HFFc6 (cell line): ENCODE results near the gene MGAT2. TPM values are rescaled to one million over a fixed set of nuclear protein-coding genes. Genes with fewer than 3 reads are reported as not detected.
A peak's percentile ranks its signal among the peaks of the same experiment; 100 is the strongest.
"Not testable (repeated sequence)": the region's sequence is repeated elsewhere in the genome, so short reads cannot be mapped to it uniquely, and the experiment has no call there.

Experiments
- DNase-seq: peaks from one replicate; pipeline ENCODE4 v3.0.0-alpha.2; 2018
- H3K27ac Mint-ChIP-seq: 2 replicates; pipeline ENCODE4 v1.8.0; 2020; ENCODE audit warnings: mild to moderate bottlenecking, mixed read lengths
- H3K27me3 Mint-ChIP-seq: 2 replicates; pipeline ENCODE4 v1.8.0; 2021; ENCODE audit warnings: mild to moderate bottlenecking, moderate library complexity, mixed read lengths; ENCODE audit not compliant: insufficient read depth
- H3K36me3 Mint-ChIP-seq: 2 replicates; pipeline ENCODE4 v1.8.0; 2021; ENCODE audit warnings: low read depth, mixed read lengths
- H3K4me1 Mint-ChIP-seq: 2 replicates; pipeline ENCODE4 v1.8.0; 2020; ENCODE audit warnings: low read depth, mixed read lengths
- H3K4me3 Mint-ChIP-seq: 2 replicates; pipeline ENCODE4 v1.8.0; 2020; ENCODE audit warnings: mild to moderate bottlenecking, moderate library complexity, mixed read lengths
- H3K9me3 Mint-ChIP-seq: 2 replicates; pipeline ENCODE4 v1.8.0; 2020; ENCODE audit warnings: mild to moderate bottlenecking, mixed read lengths
- CTCF ChIP-seq: fragments of 200-600 bp; sonication (generic); IDR thresholded peaks from 2 replicates; pipeline ENCODE4 v1.5.0; 2021; ENCODE audit warnings: antibody characterized with exemption, mild to moderate bottlenecking
- total RNA-seq, 6 experiments: library from RNA; stranded (reverse); fragmentation: NEBNext Ultra II Directional; extraction: Animal tissue kit (Norgen Biotek cat#: 25700); gene quantifications; 2 replicates in 1 of 6; 3 replicates in 5 of 6; pipeline ENCODE4 v1.2.3, GENCODE V29; 2021

The MGAT2 gene
- total RNA-seq, 6 experiments from 2014 or later = 61.8 to 73.8 (median 64.4) TPM

DNA sequence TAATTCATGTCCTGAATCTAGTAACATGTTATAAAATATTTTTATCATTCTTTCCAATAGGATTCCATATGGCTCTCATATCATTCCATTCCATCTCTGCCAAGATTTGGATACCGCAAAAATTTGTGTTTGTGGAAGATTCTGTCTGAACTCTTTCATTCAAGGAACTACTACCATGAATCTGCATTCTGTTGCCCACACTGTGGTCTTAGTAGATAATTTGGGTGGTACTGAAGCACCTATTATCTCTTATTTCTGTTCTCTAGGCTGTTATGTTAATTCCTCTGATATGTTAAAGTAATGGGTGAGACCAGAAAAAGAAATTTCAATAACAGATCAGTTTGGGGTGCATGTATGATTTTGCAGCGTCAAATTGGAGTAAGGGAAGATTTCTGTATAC is 6.4 kb upstream of the MGAT2 start:
- Mint-ChIP-seq H3K36me3 (peaks cover 24% of the 10 kb centered on the region), H3K9me3 (no peaks in the 10 kb centered on the region), H3K27ac (0 out of 2 replicates have a peak overlapping the region, but pooled peaks have one; percentile 4), H3K27me3 (peaks cover 3% of the 10 kb centered on the region), H3K4me3 (no peak overlapping the region), H3K4me1 (peaks cover 40% of the 10 kb centered on the region)
- TF ChIP-seq CTCF = no peak
- DNase-seq = no peak

- H3K36me3 Mint-ChIP-seq = peaks cover 36% of the 10 kb centered on the region
- H3K9me3 Mint-ChIP-seq = no peaks in the 10 kb centered on the region
- DNase-seq = no peak
- H3K4me1 Mint-ChIP-seq = peaks cover 40% of the 10 kb centered on the region
- peaks cover 8% of the 10 kb centered on the region for H3K27me3 Mint-ChIP-seq
- no peak overlapping the region for H3K4me3 Mint-ChIP-seq
- no peak for TF ChIP-seq CTCF
- H3K27ac Mint-ChIP-seq = peak overlapping the region; percentile 77
Measured at GRCh38 chr14:49615776-49616175, 4.8 kb upstream of the MGAT2 start.

DNA sequence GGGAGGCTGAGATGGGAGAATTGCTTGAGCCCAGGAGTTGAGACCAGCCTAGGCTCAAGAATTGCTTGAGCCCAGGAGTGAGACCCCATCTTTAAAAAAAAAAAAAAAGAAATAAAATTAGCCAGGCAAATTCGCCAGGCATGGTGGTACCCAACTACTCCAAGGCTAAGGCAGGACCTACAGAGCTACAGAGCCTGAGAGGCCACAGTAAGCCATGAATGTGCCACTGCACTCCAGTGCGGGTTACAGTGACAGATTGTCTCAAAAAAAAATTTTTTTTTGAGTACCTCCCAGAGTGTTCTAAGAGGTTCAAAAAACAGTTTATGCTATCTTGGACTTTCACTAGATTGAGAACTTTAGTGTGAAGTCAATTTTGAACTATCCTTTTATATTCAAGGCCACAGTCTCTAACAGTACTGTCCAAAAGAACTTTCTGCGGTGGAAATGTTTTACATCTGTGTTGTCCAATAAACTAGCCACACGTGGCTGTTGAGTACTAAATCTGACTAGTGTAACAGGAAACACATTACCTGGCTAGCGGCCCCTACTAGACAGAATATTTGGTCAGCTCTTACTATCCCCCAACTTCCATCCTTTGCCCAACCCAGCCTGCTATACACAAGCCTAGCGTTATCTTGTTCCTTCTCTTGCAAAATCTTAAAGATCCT is 2.6 kb upstream of the MGAT2 start:
- Mint-ChIP-seq H3K27ac (peak overlapping the region; percentile 63), H3K4me1 (peaks cover 40% of the 10 kb centered on the region), H3K36me3 (peaks cover 36% of the 10 kb centered on the region), H3K9me3 (no peaks in the 10 kb centered on the region), H3K4me3 (peak overlapping the region; percentile 99), H3K27me3 (peaks cover 8% of the 10 kb centered on the region)
- no peak for TF ChIP-seq CTCF
- no peak for DNase-seq

- DNase-seq, H3K27me3 Mint-ChIP-seq, H3K9me3 Mint-ChIP-seq: not testable (repeated sequence)
- peak overlapping the region; percentile 99 for H3K4me3 Mint-ChIP-seq
- H3K4me1 Mint-ChIP-seq = peaks cover 52% of the 10 kb centered on the region
- H3K36me3 Mint-ChIP-seq = peaks cover 36% of the 10 kb centered on the region
- H3K27ac Mint-ChIP-seq = peak overlapping the region; percentile 96
Measured at GRCh38 chr14:49619273-49619672, 1.3 kb upstream of the MGAT2 start.

DNA sequence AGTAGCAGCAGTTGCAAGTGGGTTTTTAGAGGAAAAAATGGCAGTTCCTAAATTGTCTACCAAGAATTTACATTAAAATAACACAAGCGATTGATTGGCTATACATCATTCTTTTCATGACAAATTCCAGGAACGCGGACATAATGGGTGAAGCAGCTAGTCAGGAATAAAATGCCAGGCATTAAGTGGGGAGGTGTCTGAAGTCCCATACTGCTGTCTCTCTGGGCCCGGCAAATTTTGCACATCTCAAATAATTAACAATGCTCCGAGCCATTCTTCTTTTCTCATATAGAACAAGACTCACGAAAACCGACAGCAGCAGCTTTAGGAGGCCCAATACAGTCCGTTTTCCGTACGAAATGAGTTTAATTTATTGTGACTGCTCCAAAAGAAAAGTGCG is 869 bp upstream of the MGAT2 start:
- no peak for TF ChIP-seq CTCF
- H3K4me3 Mint-ChIP-seq = peak overlapping the region; percentile 99
- peaks cover 36% of the 10 kb centered on the region for H3K36me3 Mint-ChIP-seq
- peaks cover 8% of the 10 kb centered on the region for H3K27me3 Mint-ChIP-seq
- H3K4me1 Mint-ChIP-seq = peaks cover 56% of the 10 kb centered on the region
- no peak for DNase-seq
- H3K27ac Mint-ChIP-seq = peak overlapping the region; percentile 96
- H3K9me3 Mint-ChIP-seq = no peaks in the 10 kb centered on the region

DNA sequence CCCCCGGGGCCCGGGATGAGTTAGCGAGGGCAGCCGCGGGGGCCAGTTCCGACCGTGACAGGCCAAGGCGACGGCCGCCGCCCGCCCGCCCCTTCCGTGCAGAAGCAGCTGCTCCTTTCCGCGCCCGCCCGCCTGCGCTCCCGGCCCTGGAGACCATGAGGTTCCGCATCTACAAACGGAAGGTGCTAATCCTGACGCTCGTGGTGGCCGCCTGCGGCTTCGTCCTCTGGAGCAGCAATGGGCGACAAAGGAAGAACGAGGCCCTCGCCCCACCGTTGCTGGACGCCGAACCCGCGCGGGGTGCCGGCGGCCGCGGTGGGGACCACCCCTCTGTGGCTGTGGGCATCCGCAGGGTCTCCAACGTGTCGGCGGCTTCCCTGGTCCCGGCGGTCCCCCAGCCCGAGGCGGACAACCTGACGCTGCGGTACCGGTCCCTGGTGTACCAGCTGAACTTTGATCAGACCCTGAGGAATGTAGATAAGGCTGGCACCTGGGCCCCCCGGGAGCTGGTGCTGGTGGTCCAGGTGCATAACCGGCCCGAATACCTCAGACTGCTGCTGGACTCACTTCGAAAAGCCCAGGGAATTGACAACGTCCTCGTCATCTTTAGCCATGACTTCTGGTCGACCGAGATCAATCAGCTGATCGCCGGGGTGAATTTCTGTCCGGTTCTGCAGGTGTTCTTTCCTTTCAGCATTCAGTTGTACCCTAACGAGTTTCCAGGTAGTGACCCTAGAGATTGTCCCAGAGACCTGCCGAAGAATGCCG is 699 bp downstream of the MGAT2 start:
- Mint-ChIP-seq H3K4me3 (peak overlapping the region; percentile 99), H3K36me3 (peaks cover 30% of the 10 kb centered on the region), H3K27me3 (peaks cover 8% of the 10 kb centered on the region), H3K4me1 (peaks cover 61% of the 10 kb centered on the region), H3K27ac (peak overlapping the region; percentile 96), H3K9me3 (no peaks in the 10 kb centered on the region)
- no peak for TF ChIP-seq CTCF
- DNase-seq = peak; percentile 40
